Ovary (tissue), 3 donors: ENCODE data around the gene AATK.
"Not testable (repeated sequence)": the region's sequence is repeated elsewhere in the genome, so short reads cannot be mapped to it uniquely, and the experiment has no call there.

Source experiments
- CTCF ChIP-seq, 3 donors: fragments of 450-650 bp in 2 of 3; fragments of 200-600 bp in 1 of 3; IDR thresholded peaks; one replicate each; pipeline versions ENCODE4 v1.5.1 to v1.8.0; 2016 to 2022; ENCODE audit warnings: antibody characterized with exemption in 3 of 3, mild to moderate bottlenecking in 1 of 3
- EP300 ChIP-seq: sonication (generic); formaldehyde crosslinking; IDR thresholded peaks from one replicate; pipeline ENCODE4 v1.6.1; 2017; ENCODE audit warnings: antibody characterized with exemption
- POLR2A ChIP-seq: fragments of 450-650 bp; IDR thresholded peaks from one replicate; pipeline ENCODE4 v1.6.1; 2017; ENCODE audit warnings: antibody characterized with exemption, mild to moderate bottlenecking, moderate library complexity
- donor health status: DM: no; HTN: no; CAD: no.

- not testable (repeated sequence) for TF ChIP-seq CTCF (IDR thresholded peaks at IDR 0.05); POLR2A; EP300
Measured at GRCh38 chr17:81078026-81078913, 87.8 kb downstream of the AATK start.
